NCI-H146 treated with DMSO at 0.1 percent for 48 hours (cell line): Measurements from ENCODE around the gene GPR89A.
"Not testable (repeated sequence)": the region's sequence is repeated elsewhere in the genome, so short reads cannot be mapped to it uniquely, and the experiment has no call there.

Source experiments
- DNase-seq: peaks from one replicate; lab custom pipeline; 2025; ENCODE audit not compliant: unreplicated experiment; lab: John Stamatoyannopoulos, UW

GPR89A gene

DNA sequence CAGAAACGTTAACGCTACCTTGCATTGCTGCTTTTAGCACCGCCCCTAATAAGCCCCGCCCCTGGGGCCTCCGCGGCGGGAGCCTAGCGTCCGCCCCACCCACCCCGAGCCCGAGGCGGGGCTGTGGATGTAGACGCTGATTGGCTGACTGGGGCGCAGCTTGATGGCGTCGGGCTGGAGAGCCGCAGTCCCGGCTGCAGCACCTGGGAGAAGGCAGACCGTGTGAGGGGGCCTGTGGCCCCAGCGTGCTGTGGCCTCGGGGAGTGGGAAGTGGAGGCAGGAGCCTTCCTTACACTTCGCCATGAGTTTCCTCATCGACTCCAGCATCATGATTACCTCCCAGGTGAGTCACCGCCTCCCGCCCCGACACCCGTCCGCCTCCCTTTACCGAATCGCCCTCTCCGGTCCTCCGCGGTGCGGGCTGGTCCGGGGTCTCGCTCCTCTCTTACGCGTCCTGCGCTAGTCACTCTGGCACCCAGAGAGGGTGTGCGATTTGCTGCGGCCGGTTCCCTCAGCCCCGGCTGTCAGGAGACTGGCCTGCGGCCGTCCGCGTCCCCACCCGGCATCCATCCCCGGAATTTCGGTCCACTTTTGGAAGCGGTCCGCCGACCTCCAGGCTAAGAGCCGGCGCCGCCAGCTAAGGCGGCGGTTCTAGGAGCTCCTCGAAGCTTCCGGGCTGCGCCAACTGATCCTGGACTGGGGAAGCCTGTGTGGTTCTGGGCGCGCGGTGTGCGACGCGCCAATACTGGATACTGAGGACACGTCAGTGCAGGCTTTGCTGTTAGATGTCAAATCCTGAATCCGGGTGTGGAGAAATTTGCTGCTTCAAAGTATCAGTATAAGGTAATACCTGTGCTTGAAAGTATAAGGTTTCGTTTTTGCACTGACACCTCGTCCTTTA is at the start of gene GPR89A:
Gene GPR89A, plus strand, starts transcription at position 156 of the 901 bp plus-strand sequence. Its CDS starts 146 bp downstream, at position 302.
- peak; percentile 79 for DNase-seq

GRCh38 chr1:145586820-145587219 is 21.0 kb upstream of the GPR89A start:
- not testable (repeated sequence) for DNase-seq

- not testable (repeated sequence) for DNase-seq
These were observed 17.0 kb upstream of the GPR89A start for GRCh38 chr1:145590806-145591205.

DNA sequence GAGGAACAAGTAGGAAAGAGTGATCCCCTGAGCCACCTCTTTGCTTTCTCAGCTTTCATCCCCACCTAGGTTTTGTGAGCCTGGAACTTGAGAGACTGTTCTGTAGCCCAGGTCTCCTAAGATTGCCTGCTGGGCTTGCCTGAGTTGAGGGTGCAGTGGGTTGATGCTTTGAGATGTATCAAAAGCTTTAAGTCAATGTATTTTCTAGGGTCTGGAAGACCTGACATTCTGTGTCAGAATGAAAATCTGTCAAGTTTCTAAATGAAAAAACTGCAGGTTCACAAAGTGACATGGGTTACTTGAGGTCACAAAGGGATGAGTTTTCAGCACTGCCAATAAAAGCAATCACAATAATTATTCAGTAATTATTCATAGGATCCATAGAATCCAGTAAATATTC is 15.4 kb upstream of the GPR89A start:
- DNase-seq = not testable (repeated sequence)

DNA sequence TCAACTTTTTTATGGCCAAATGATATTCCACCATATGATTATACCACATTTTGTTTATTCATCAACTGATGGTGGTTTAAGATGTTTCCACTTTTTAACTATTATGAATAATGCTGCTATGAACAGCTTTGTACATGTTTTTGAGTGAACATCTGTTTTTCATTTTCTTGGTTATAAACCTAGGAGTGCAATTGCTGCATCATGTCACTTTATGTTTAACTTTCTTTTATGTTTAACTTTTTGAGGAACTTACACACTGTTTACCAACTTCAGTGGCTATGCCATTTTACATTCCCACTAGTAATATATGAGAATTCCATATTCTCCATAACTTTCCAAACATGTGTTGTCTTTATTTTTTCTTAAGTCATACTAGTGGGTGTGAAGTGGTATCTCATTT is 12.4 kb upstream of the GPR89A start:
- not testable (repeated sequence) for DNase-seq

DNA sequence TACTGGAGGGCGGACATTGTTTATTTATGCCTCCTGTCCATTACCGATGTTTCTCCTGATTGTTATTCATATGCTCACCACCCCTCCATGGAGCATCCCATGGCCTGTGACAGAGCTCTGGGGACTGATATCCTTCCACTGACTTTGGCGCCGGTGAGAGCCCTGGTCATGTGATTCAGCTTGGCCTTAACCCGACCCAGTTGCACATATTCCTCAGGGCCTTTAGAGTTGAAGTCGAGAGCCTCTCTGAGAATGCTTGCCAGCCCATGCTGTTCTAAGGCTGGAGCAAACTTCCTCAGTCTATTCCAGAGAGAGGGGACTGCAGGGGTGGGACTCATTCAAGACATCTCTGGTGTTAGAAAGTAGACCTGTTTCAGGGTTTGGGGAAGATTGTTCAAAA is 11.6 kb upstream of the GPR89A start:
- DNase-seq = not testable (repeated sequence)

GRCh38 chr1:145599426-145599825 is 8.4 kb upstream of the GPR89A start:
- not testable (repeated sequence) for DNase-seq

DNA sequence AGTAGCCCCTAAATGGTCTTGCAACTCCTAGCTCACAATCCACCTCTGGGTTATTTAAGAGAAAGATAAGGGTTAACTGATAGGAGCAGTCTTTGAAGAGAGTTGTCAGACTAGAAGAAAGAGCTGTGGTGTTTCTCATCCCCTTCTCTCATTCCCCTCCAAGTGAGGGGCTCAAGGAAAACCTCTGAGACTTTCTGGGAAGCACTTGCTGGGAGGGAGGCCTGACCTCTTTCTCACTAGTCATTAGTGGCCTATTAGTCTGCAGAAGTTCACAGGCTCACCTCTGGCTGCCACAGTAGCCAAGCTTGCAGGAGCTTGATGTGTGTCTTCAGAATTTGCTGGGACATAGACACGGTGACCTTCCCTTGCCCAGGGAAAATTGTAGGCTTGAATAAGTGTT is 6.2 kb upstream of the GPR89A start:
- DNase-seq = no peak

- DNase-seq = not testable (repeated sequence)
These were observed 948 bp upstream of the GPR89A start for GRCh38 chr1:145606840-145607239.

DNA sequence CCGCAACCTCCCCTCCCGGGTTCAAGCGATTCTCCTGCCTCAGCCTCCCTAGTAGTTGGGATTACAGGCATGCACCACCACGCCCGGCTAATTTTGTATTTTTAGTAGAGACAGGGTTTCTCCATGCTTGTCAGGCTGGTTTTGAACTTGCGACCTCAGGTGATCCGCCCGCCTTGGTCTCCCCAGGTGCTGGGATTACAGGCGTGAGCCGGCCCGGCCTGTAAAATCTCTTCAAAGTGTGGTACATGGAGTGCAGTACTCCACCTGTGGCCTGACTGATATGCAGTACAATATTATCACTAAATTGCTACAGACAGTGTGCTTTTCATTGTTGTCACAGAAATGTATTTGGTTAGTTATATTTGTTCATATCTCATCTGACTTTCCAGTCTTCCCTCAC is 499 bp upstream of the GPR89A start:
- DNase-seq = not testable (repeated sequence)

DNA sequence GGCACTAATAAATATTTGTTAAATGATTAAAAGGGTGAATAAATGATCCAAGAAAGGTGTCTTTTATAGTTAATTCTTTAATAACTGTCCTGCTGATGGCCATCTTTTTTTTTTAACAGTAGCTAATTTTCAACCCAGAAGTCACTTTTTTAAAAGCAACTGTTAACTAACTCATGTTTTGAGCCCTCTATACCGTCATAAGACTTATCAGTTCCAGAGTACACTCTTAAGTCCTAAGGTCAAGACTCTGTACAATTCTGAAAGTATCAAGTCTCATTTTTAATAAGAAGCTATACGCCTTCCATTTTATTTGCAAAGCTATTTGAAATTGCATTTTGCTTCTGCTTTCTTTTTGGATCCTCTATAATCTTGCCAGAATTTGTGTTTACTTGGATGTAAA is 3.0 kb downstream of the GPR89A start:
- not testable (repeated sequence) for DNase-seq

DNA sequence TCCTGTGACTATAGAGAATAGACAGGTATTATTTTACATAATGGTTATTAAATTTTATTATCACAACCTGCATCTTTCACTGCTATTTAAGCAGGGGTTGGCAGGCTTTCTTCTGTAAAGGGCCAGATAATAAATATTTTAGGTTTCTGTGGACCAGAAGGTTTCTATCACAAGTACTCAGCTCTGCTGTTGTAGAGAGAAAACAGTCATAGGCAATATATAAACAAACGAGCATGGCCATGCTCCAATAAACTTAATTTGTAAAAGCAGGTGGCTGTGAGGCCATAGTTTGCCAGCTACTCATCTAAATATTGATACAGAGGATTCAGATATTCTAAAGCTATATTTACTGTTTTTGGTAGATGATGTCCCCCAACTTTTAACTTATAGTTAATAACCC is 12.3 kb downstream of the GPR89A start:
- DNase-seq = not testable (repeated sequence)

DNA sequence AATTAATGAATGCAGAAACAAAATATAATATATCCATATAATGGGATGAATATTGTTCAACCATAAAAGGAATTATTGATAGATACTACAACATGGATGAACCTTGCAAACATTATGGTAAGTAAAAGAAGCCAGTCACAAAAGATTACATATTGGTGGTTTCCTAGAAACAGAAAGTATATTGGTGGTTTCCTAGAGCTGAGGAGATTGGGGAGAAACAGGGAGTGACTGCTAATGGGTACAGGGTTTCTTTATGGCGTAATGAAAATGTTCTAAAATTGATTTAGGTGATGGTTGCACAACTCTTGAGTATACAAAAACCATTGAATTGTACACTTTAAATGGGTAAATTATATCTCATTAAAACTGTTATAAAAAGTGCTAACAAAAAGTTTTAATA is 14.4 kb downstream of the GPR89A start:
- DNase-seq = not testable (repeated sequence)

DNA sequence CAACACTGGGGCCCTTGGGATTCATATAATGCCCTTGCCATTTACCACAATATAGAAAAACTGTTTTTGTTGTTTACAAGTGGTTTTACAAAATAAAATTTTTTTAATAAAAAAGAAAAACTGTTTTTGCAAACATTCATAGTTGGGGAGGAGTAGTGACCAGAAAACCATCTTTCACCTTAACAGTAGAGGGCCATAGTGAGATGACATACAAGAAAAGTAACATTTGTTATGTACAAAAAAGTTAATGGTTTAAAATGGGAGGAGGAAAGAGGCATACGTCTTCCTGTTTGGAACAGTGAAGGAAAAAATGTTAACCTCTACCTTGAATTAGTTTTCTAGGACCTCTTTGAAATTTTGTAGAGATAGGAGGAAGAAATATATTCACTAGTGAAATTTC is 28.4 kb downstream of the GPR89A start:
- not testable (repeated sequence) for DNase-seq

- DNase-seq = not testable (repeated sequence)
These were observed 34.1 kb downstream of the GPR89A start for GRCh38 chr1:145641886-145642285.

DNA sequence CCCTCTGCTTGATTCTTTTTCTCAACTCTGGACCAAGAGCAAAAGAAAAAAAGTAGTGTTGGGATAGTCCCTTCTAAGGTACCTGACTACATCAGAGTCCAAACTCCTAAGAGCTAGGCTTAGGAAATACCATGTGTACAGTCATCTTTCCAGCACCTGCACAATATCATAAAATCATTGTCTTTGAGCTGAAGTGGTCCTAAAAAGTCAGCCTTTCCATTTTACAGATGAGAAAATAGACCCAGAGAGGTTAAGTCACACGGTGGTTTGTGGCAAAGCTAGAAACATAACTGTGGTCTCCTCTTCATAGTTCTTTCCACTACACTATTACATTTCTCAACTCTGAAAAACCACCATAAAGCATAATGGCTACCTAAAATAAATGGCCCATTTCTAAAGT is 36.2 kb downstream of the GPR89A start:
- DNase-seq = not testable (repeated sequence)

DNA sequence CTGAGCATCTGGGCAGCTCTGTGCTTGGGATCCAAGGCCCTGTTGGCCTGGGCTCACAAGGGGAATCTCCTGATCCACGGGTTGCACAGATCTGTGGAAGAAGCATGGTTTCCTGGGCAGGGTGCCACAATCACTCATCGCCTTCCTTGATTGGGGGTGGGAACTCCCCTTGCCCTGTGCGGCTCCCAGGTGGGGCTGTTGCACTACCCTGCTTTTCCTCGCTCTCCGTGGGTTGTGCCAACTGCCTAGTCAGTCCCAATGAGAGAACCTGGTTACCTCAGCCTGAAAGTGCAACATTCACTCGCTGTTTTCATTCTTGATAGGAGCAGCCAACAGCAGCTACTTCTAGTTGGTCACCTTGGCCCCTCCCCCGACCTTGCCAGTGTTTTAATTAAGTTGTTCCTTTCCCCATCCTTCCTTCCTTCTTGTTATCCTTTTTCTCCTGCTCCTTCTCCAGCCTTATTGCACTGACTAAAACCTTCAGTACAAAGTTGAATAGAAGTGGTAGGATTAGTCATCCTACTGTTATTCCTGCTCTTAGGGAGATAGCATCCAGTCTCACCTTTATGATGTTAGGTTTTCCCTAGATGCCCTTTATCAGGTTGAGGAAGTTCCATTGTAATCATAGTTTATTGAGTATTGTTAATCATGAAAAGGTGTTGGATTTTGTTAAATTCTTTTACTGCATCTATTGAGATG is 48.6 kb downstream of the GPR89A start:
- DNase-seq = not testable (repeated sequence)

GRCh38 chr1:145662502-145662901 is 54.7 kb downstream of the GPR89A start:
- peak; percentile 29 for DNase-seq

- DNase-seq = not testable (repeated sequence)
These were observed 57.2 kb downstream of the GPR89A start for GRCh38 chr1:145665015-145665414.

DNA sequence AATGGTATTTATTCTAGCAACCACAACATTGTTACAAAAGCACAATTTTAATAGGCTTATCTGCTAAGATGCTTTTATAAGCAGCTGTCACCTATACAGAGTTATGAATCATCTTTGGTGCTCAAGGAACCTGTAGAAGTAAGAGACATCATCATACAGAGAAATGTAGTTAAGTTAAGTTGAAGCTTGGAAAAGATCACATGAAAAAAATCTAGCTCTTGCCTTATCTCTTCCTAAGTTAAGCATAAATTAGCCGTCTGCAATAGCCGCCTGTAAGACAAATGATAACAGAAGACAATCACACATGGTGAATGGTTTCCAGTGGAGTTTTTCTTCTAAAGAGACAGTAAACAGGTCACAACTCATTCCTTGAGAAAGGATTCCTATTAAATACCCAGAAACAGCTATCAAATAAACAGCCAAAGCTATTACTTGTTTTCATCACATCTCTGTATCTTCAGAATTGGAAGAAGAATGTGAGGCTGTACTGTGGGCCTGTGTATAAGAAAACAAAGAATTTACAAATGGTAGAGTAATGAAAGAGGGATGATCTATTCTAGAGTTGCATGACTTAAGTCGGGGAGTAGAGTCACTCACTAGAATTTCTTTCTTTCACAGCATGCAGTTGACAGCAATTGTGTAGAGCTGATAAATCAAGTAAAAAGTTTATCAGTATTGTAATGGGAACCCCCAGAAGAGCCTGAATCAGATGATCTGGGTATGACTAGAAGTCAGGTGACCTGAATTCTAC is 63.4 kb downstream of the GPR89A start:
- not testable (repeated sequence) for DNase-seq

DNA sequence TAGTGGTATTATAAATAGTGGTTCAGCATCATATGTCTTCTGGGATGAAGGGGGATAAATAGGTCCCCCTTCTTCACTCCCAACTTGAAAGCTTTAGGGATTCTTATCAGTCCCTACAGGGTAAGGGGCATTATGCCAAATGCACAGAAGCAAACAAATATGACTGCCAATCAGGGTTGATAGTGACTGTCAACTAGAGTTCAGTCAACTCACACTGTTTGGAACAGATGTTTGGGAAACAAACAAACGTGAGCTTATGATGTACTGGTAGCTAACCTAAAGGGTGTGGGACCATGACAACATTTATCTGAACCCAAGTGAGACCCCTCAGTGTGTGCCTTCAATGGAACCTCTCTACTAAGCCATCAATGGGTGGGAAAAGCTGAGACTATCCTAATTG is 65.4 kb downstream of the GPR89A start:
- DNase-seq = not testable (repeated sequence)
